ENCODE measurements around the gene IRX2.

Gene IRX2

GRCh38 chr5:2755681-2756171, 4.2 kb upstream of the IRX2 start:
- no peak for FAIRE-seq

GRCh38 chr5:2755076-2755680, 3.7 kb upstream of the IRX2 start:
- FAIRE-seq = no peak

GRCh38 chr5:2754581-2755075, 3.2 kb upstream of the IRX2 start:
- no peak for FAIRE-seq

GRCh38 chr5:2753452-2754420, 2.3 kb upstream of the IRX2 start:
- FAIRE-seq = no peak

- FAIRE-seq = no peak
Observed at GRCh38 chr5:2752821-2753439, 1.5 kb upstream of the IRX2 start.

GRCh38 chr5:2752059-2752820, 763 bp upstream of the IRX2 start:
- FAIRE-seq = no peak

GRCh38 chr5:2750758-2751464, 566 bp downstream of the IRX2 start:
- no peak for FAIRE-seq

- FAIRE-seq = no peak
Observed at GRCh38 chr5:2750026-2750757, 1.3 kb downstream of the IRX2 start.

GRCh38 chr5:2749514-2750025, 1.9 kb downstream of the IRX2 start:
- FAIRE-seq = no peak

GRCh38 chr5:2748861-2749513, 2.5 kb downstream of the IRX2 start:
- no peak for FAIRE-seq

GRCh38 chr5:2748179-2748860, 3.2 kb downstream of the IRX2 start:
- no peak for FAIRE-seq

- no peak for FAIRE-seq
Observed at GRCh38 chr5:2747363-2748162, 3.9 kb downstream of the IRX2 start.

- no peak for FAIRE-seq
Observed at GRCh38 chr5:2746561-2747032, 4.9 kb downstream of the IRX2 start.

- no peak for FAIRE-seq
Observed at GRCh38 chr5:2744485-2744884, 7.0 kb downstream of the IRX2 start.

- no peak for FAIRE-seq
Observed at GRCh38 chr5:2742921-2743679, 8.4 kb downstream of the IRX2 start.

- FAIRE-seq = no peak
Observed at GRCh38 chr5:2741956-2742355, 9.5 kb downstream of the IRX2 start.

GRCh38 chr5:2740876-2741555, 10.5 kb downstream of the IRX2 start:
- FAIRE-seq = no peak

Data from TTC549 (cell line).